HL-60/S4 (cell line): Measurements from ENCODE around the gene CHAMP1.

Experiments used
- in situ Hi-C: fragments of 300-500 bp; cut with MboI; formaldehyde crosslinking; loops from 2 replicates; pipeline ENCODE4 v1.14.3; 2022; ENCODE audit warnings: low sequenced_read_pairs

Gene CHAMP1, protein sequence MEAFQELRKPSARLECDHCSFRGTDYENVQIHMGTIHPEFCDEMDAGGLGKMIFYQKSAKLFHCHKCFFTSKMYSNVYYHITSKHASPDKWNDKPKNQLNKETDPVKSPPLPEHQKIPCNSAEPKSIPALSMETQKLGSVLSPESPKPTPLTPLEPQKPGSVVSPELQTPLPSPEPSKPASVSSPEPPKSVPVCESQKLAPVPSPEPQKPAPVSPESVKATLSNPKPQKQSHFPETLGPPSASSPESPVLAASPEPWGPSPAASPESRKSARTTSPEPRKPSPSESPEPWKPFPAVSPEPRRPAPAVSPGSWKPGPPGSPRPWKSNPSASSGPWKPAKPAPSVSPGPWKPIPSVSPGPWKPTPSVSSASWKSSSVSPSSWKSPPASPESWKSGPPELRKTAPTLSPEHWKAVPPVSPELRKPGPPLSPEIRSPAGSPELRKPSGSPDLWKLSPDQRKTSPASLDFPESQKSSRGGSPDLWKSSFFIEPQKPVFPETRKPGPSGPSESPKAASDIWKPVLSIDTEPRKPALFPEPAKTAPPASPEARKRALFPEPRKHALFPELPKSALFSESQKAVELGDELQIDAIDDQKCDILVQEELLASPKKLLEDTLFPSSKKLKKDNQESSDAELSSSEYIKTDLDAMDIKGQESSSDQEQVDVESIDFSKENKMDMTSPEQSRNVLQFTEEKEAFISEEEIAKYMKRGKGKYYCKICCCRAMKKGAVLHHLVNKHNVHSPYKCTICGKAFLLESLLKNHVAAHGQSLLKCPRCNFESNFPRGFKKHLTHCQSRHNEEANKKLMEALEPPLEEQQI

DNA sequence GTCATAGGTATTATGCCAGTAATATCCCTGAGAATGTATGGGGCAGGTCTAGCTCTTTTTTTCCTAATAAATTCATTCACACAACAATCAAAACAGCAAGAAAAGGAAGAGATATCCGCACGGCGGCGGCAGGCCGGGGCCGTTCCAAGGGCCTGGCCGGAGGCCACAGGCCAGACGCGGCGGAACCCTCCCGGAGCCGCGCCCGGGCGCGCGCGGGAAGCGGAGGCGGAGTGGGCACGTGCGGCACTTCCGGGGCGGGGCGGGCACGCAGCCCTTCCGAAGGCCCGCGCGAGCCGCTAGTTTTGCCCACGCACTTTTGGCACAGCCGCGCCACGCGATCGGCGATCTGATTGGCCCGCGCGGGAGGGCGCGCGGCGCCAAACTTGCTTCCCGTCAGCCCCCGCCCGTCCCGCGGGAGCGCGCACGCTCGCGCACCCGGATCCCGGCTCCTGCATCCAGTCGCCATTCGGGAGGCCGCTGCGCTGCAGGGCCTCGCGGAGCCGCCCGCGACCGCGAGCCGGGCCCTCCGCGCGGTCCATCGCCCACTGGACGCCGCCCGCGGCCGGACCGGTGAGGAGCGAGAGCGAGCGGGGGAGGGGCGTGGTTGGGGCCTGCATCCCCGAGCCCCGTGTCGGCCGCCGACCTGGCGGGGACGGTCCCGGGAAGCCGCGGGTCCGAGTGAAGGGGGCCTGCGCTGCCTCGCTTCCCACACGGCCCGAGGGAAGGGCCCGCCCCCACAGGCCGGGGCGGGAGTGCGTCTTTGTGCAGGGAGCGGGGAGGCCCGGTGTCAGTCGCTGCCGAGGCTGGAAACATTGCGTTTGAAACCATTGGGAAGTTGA lies at the start of gene CHAMP1:
CHAMP1 (plus strand) TSS at position 430 of the 839 bp plus-strand sequence. CDS start 9,340 bp downstream, outside the sequence.
- in situ Hi-C loops, result no loop called here

DNA sequence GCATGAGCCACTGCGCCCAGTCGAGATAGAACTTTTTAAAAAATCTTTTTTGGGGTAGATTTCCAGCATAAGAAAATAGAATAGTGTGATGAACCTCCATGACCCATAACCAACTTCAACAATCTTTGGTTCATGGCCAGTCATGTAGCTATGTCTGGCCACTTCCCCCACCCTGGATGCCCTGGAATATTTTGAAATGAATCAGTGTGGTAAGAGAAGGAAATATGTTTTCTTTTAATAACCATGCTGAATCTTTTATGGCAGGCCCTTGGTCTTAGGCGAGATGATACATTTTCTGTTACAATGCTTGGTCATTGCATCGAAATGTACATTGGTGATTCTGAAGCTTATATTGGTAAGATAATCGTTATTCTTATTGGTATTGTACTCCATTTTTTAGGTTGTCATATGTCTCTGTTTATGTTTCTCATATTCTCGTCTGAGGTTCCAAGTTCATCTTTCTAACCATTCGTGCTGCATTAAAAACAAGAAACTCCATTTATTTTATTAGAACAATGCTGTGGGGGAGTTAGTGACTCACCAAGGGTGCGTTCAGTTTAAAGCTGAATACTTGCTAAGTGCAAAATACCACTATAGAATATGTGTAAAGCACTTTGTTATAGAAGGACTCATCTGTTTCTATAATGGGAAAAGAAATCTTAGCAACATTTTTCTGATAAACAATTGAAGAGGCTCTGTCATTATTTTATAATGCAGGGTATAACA lies 49.3 kb upstream of the CHAMP1 start:
- in situ Hi-C loops, result no loop called here

DNA sequence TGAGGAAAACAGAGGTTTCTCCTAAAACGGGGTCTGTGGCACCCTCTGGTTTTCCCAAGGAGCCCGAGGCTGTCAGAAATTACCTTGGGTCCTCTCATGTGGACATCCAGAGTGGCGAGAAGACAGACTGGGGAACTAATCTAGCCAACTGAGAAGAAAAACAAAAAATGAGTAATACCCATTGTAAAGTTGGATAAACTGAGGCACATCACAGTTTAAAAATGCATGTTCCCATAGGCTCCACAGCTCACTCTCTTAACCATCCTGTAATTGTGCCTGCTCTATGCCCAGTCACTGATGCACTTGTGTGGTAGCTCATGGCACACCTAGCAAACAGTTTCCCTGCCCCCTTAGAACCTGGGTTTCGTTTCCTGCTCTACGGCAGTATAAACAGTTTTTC lies 48.1 kb upstream of the CHAMP1 start:
- in situ Hi-C loops, result no loop called here

DNA sequence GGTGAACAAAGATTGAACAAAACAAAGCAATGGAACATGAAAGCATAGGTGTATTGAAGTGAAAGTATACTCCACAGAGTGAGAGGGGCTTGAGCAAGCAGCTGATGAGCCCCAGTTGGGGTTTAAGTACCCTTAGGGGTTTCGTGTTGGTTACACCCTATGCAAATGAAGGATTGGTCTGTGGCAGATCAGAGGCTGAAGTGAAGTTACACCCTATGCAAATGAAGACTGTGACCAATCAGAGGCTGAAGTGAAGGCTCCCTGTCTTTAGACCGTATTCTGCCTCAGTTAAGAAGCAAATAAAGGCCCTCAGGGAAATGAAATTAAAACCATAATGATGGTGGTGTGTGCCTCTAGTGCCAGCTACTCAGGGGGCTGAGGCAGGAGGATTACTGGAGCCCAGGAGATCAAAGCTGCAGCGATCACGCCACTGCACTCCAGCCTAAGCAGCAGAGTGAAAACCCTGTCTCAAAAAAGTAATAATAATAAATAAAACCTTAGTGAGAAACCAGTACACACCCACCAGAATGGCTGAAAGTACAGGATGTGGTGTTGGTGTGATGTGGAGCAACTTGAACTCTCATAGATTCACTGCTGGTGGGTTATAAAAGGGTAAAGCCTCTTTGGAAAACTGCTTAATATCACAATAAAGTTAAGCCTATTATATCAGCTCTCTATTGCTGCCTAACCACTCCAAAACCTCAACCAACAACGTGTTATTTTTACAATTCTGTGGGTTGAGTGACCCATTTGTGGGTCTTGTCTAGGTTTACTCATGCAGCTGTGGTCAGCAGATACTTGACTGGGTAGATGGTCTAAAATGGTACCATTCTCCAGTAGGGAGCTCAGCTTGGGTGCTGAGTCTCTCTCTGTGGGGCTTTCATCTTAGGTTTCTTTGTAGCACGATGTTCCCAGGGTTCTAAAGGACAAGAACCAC lies 45.7 kb upstream of the CHAMP1 start:
- in situ Hi-C loops, result no loop called here

DNA sequence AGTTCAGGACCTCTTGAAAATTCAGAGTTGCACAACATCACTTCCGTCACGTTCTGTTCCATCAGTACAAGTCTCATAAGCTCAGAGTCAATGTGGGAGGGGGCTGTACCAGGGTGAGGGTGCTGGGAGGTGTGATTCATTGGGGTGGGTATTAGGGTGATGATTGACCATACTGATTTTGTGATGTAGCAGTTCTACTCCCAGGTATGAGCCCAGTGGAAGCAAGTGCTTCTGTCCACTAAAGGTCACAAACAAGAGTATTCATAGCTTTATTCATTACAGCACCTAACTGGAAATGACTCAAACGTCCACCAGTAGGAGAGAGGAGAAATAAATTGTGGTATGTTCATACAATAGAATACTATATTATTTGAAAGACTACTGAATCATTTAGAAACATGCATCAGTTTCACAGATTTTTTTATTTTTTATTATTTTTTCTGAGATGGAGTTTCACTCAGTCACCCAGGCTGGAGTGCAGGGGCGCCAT lies 45.0 kb upstream of the CHAMP1 start:
- in situ Hi-C loops, result no loop called here

DNA sequence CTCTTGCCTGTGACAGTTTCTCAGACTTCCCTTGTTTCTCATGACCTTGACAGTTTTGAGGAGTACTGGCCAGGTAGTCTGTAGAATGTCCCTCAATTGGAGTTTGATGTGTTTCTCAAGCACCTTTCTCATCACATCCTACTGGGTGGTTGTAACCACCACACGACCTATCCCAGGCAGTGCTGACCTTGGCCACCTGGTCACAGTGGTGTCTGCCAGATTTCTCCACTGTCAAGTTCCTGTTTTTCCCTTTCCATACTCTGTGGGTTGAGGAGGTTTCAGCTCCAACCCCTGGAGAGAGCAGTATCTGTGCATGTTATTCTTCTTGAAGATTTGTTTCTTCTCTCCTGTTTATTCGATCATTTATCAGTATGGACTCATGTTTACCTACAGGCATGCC lies 41.3 kb upstream of the CHAMP1 start:
- in situ Hi-C loops, result no loop called here

DNA sequence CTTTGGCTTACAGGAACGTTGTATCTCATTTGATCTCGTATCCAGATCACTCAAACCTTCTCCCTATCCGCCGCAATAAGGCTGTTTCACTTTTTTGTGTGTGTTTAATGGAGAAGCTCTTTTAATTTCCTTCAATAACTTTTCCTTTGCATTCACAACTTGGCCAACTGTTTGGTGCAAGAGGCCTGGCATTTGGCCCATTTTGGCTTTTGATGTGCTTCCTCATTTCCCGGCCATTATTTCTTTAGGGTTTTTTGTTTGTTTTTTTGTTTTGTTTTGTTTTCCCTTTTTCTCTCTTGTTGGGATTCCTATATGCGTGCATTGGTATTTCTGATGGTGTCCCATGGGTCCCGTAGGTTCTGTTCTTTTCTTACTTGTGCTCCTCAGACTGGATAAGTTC lies 39.0 kb upstream of the CHAMP1 start:
- in situ Hi-C loops, result no loop called here

DNA sequence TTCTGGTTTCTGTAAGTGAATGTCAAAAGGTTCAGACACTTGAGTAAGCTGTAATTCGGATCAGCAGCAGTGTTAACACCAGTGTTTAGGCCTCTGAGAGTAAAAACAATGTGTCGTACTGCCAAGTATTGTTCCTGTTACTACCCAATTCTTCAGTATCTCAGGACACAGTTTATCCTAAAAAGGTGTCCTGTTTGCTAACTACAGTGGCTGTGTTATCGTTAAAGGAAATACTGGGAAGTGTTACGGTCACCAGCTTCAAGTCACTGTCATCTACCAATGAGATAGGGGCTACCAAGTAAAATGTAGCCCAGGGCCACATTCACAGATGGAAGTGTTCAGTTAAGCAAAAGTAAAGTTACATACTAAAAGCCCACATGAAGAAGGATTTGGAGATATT lies 35.2 kb upstream of the CHAMP1 start:
- in situ Hi-C loops, result no loop called here

DNA sequence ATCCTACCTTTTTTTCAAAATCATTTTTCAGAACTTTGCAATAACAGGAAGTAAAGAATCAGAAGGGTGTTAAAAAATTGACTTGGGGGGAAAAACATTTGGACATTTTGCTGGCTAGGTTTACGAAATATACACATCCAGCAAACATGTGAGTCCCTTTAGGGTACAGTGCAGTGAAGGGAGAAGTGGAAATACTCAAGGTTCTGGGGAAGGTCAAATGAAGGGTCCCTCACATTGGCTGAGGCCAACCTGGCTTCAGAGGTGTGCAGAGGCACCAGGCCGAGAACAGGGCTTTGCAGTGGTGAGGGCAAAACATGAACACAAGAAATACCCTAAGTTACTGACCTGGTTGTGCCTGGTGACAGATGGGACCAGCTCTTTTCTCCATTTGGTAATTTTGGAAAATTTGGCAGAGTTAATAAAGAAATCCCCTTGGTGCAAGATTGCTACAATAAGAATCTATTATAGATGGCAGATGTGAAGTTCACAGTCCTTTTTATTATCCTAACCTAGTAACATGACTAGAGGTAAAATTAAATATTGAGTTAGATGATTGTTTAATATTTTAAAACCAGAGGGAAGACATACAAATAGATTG lies 34.4 kb upstream of the CHAMP1 start:
- in situ Hi-C loops, result no loop called here

DNA sequence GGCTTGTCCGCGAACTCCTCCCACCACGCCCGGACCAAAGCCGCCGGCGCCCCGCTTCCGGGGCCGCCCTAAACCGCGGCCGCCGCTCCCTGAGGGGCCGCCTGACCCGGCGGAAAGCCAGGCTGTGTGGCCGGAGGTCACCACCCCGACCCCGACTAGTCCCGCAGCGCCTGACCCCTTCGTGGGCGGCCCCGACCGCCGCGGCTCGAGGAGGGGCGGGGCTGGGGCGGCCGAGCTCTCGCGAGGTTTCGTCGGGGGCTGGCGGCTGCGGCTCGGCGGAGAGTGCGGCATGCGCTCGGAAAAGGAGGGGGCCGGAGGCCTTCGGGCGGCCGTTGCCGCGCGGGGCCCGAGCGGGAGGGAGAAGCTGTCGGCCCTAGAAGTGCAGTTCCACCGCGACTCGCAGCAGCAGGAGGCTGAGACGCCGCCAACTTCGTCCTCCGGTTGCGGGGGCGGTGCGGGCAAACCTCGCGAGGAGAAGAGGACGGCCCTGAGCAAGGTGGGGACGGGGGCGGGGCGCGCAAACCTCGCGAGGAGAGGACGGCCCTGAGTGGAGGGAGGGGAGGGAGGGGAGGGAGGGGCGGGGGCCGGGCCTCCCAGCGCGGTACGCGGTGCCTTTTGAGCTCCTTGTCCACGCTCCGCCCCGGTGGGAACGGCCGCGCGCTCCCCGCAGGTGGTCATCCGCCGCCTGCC lies 32.8 kb upstream of the CHAMP1 start, which contains the start of gene UPF3A:
UPF3A (plus strand) TSS at position 251 of the 690 bp plus-strand sequence; CDS start at position 290, 39 bp downstream.
- in situ Hi-C loops, result no loop called here

DNA sequence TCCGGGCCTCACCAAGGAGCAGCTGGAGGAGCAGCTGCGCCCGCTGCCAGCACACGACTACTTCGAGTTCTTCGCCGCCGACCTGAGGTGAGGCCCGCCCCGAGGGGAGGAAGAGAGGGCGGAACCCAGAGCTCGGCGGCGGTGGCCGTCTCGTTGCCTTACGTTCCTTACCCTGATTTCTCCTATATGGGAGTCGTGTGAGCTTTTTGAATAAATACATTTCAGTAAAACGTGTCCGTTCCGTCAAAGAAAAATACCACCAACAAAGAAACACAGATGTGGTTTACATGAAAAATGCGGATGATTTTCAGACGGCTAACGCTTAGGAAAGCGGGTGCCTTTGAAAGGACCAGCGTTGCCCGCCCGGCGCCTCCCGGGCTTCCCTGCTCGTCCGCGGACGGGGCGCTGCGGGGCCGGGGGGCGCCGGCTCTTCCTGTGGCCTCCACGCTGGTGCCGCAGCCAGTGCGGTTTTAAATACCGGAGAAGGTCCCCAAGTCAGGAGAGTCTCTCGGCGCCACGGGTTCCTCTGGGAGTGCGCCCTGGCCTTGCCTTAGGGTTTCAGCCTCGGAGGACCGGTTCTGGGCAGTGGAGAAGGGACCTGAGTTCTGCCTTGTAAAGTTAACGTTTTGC lies 32.1 kb upstream of the CHAMP1 start:
- in situ Hi-C loops, result no loop called here

DNA sequence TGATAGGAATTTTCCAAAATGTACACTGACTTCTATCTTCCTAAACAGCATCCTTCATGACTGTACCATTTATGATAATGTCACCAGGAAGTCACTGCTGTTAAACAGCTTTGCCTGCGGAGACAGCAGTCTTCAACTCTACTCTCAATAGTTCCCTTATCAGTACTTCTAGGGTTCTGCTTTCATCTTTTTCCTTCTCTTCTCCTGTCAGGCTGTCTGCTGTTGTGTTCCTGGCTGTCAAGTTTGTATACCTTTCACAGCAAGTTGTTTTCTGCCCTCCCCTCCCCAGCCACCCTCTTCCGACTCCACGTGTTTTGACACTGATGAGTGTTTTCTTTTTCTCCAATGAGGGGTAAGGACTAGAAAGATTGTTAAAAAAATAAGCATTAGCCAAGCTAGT lies 30.7 kb upstream of the CHAMP1 start:
- in situ Hi-C loops, result no loop called here

DNA sequence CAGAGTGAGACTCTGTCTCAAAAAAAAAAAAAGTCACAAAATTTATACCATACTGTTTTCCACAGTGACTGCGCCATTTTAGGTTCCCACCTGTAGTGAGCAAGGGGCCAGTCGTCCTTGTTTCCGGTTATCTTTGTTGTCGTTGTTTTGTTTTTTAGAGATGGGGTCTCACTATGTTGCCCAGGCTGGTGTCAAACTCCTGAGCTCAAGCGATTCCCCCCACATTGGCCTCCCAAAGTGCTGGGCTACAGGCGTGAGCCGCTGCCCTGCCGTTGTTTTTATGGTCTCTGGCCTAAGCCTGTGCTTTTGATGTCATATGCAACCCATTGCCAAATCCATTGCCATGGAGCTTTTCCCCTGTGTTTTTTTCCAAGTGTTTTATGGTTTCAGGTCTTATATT lies 29.6 kb upstream of the CHAMP1 start:
- in situ Hi-C loops, result no loop called here

DNA sequence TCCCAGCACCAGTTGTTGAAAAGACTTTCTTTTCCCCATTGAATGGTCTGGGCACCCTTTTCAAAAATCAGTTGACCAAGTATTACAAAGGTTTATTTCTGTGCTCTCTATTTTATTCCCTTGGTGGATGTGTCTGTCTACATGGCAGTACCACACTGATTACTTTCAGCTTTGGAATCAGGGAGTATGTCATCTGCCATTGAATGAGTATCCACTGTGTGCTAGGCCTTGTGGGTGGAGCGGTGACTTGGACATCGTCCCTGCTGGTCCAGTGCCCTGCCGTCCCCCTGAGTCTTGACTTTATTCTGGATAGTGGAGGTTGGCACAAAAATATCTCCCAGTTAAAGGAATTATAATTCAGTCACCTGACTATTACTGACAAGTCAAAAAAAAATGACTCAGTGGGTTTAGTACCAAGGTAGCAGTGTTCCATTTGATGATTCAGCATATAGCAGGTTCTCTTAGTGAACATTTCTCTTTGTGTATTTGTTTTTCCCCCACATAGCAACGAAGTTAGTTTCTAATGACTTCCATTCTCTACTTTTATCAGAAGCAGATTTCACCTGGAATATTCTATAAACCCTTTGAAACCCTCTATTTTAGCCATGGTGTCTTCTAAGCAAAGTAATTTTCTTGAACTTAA lies 29.0 kb upstream of the CHAMP1 start:
- in situ Hi-C loops, result no loop called here

DNA sequence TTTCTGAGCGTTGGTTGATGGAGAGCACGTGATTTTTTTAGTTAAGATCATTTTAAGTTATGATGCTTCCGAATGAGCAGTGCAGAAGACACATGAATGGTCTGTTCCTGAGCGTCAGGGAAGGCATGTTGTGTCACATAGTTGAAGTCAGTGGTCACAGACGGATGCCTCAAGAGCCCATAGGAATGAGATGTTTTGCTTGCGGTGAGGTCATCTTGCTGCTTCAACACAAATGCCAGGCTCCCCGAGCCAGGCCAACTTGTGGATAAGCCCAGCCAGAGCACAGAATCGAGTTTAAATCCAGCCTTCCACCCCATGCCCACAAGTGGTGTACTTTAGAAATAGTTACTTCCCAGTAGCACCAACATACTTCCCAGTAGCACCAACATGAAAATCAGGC lies 27.5 kb upstream of the CHAMP1 start:
- in situ Hi-C loops, result no loop called here

DNA sequence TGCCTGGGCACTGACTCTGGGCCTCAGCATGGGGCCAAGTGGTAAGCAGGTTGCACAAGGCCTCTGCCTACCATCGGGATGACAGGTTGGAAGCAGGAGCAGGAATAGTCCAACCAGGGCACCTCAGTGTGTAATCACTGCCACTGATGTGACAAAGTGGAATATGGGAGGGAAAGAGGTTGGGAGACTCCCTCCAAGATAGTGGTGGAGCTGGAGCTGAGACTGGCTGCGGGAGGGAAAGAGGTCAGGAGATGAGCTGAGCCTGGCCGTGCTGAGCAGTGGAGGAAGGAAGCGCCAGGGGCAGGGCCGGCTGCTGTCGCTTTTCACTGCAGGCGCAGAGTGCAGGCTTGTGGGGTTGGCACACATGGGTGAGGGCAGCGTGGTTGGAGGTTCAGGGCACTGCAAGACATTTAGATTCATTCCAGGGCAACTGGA lies 26.1 kb upstream of the CHAMP1 start:
- in situ Hi-C loops, result no loop called here

DNA sequence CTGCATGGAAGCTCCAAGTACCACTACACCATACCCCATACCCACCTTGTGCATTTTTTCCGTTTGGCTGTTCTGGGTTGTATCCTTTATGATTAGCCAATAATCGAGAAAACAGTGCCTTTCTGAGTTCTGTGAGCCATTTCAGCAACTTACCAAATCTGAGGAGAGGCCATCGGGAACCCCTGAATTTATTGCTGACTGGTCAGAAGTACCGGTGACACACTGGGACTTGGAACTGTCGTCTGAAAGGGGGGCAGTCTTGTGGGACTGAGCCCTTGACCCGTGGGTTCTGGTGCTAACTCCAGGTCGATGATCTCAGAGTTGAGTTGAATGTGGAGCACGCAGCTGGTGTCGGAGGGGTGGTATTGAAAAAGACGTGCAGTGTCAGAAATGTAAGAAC lies 17.9 kb upstream of the CHAMP1 start:
- in situ Hi-C loops, result no loop called here
